Left ventricle myocardium inferior (tissue), 1 donor: ENCODE measurements around the gene ANKRD33B. TPM values are rescaled to one million over a fixed set of nuclear protein-coding genes. Genes with fewer than 3 reads are reported as not detected.

ENCODE experiments used
- DNase-seq: peaks from one replicate; pipeline ENCODE4 v3.0.0-alpha.2; 2020
- H3K27ac ChIP-seq: fragments of 200-600 bp; replicated peaks from 2 replicates; pipeline ENCODE4 v1.8.0; 2021
- H3K27me3 ChIP-seq: fragments of 200-600 bp; 2 replicates; pipeline ENCODE4 v1.8.0; 2021; ENCODE audit warnings: low read depth
- H3K36me3 ChIP-seq: fragments of 200-600 bp; 2 replicates; pipeline ENCODE4 v1.8.0; 2021
- H3K4me1 ChIP-seq: fragments of 200-600 bp; 2 replicates; pipeline ENCODE4 v1.8.0; 2021
- H3K4me3 ChIP-seq: fragments of 200-600 bp; 2 replicates; pipeline ENCODE4 v1.8.0; 2021; ENCODE audit warnings: mild to moderate bottlenecking, moderate library complexity
- H3K9me3 ChIP-seq: fragments of 200-600 bp; replicated peaks from 2 replicates; pipeline ENCODE4 v1.8.0; 2021
- intact Hi-C: fragments of 100-400 bp; cut with micrococcal nuclease; formaldehyde crosslinking; loops from one replicate; pipeline ENCODE4 v1.11.0; 2022
- total RNA-seq: library from RNA; stranded (reverse); fragmentation: NEBNext Ultra II Directional; extraction: Animal tissue kit (Norgen Biotek cat#: 25700); gene quantifications from one replicate; pipeline ENCODE4 v1.2.1, GENCODE V29; 2021
- TF ChIP-seq, protein P1 (sequence below): fragments of 200-600 bp; IDR thresholded peaks from 2 replicates; pipeline ENCODE4 v1.8.0; 2021; ENCODE audit warnings: antibody characterized with exemption, mild to moderate bottlenecking, borderline replicate concordance
- donor health status: DM: no; HTN: yes; CAD: no; lungs with severe emphysema.

ANKRD33B gene
- total RNA-seq, 1 donor from 2014 or later = 15.2 TPM

DNA sequence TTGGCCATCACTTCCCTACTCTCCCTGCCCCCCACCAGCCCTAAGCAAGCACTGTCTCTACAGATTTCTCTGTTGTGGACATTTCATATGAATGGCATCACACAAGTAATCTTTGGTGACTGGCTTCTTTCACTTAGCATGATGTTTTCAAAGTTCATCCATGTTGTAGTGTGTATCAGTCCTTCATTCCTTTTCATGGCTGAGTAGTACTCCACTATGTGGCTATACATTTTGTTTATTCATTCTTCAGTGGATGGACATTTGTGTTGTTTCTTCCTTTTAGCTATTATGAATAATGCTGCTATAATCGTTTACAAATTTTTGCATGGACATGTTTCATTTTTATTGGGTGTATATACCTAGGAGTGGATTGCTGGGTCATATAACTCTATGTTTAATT is 113.1 kb downstream of the ANKRD33B start:
- Histone ChIP-seq H3K27ac (no peak overlapping the region), H3K9me3 (peaks cover 8% of the 10 kb centered on the region), H3K4me3 (no peak overlapping the region), H3K4me1 (peaks cover 5% of the 10 kb centered on the region), H3K36me3 (peaks cover 39% of the 10 kb centered on the region), H3K27me3 (peaks cover 15% of the 10 kb centered on the region)
- TF ChIP-seq, protein P1, sequence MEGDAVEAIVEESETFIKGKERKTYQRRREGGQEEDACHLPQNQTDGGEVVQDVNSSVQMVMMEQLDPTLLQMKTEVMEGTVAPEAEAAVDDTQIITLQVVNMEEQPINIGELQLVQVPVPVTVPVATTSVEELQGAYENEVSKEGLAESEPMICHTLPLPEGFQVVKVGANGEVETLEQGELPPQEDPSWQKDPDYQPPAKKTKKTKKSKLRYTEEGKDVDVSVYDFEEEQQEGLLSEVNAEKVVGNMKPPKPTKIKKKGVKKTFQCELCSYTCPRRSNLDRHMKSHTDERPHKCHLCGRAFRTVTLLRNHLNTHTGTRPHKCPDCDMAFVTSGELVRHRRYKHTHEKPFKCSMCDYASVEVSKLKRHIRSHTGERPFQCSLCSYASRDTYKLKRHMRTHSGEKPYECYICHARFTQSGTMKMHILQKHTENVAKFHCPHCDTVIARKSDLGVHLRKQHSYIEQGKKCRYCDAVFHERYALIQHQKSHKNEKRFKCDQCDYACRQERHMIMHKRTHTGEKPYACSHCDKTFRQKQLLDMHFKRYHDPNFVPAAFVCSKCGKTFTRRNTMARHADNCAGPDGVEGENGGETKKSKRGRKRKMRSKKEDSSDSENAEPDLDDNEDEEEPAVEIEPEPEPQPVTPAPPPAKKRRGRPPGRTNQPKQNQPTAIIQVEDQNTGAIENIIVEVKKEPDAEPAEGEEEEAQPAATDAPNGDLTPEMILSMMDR = no peak
- no peak for DNase-seq
- intact Hi-C loops = no loop called here

DNA sequence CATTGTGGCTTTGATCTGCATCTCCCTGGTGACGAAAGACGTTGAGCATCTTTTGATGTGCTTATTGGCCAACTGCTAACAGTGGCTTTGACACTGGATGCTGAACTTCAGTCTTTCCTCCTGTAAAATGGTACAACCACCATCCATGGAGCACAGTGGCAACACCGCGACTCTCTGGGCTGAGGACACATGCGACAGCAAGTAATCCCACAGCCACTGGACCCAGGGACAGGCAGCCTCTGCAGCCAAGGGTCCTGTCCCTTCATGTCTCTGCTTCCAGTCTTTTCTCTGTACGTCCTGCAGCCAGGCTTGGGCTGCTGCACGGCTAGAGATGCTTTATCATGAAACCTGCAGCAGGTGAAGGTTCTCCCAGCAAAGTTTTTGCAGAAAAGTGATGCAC is 113.7 kb downstream of the ANKRD33B start:
- H3K36me3 ChIP-seq = peaks cover 42% of the 10 kb centered on the region
- intact Hi-C loops = no loop called here

DNA sequence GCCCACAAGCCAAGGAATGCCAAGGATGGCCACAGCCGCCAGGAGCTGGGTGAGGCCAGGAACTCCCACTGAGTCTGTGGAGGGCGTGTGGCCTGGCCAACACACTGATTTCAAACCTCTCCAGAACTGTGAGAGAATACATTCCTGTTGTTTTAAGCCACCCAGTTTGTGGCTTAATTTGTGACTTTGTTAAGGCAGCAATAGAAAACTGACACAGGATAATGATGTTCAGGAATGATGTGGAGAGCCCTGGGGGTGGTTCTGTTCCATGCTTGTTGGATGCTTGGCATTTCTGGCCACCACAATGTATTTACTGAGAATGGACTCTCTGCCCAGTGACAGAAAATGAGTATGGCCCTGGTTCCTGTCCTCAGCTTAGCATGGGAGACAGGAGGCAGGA is 114.4 kb downstream of the ANKRD33B start:
- peaks cover 15% of the 10 kb centered on the region for H3K27me3 ChIP-seq
- no peak for DNase-seq
- TF ChIP-seq, protein P1 = no peak
- intact Hi-C loops = no loop called here
- no peak overlapping the region for H3K27ac ChIP-seq
- H3K4me3 ChIP-seq = no peak overlapping the region
- H3K4me1 ChIP-seq = peaks cover 5% of the 10 kb centered on the region
- H3K9me3 ChIP-seq = peaks cover 8% of the 10 kb centered on the region
- H3K36me3 ChIP-seq = peaks cover 49% of the 10 kb centered on the region

More for the DNA sequence above, 113.7 kb downstream of the ANKRD33B start:
- Histone ChIP-seq H3K27me3 (peaks cover 15% of the 10 kb centered on the region), H3K4me1 (peaks cover 5% of the 10 kb centered on the region), H3K27ac (no peak overlapping the region), H3K9me3 (peaks cover 8% of the 10 kb centered on the region), H3K4me3 (no peak overlapping the region)
- DNase-seq = no peak
- TF ChIP-seq, protein P1 = no peak

DNA sequence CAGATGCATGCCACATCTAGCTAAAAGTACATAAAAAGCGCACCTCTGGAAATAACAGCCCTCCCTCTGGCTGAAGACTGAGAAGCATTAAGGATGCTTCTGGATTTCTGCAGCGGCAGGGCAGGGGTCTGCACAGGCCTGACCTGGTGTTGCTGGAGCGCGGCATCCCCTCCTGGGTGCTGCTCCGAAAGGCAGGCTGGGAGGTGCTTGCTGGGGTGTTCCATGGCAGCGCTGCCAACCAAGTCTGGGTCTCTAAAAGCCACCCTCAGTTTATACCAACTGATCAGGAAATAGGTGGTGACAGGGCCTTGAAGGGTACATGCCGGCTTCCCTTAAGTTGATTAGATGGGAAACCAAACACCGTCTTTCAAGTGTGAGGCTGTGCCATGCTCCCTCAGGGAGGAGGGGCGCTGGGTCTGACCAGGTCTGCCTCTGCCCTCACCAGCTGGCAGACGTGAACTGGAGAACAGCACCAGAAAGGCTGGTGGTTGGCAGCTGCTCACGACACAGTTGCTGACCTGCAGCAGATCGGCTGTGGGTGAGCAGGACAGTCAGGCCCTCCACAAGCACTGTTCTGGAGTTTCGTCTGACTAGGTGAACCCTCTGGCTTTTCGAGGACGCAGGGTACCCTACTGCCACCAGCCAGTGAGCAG is 115.6 kb downstream of the ANKRD33B start:
- intact Hi-C loops = no loop called here
- H3K4me1 ChIP-seq = peaks cover 5% of the 10 kb centered on the region
- peaks cover 8% of the 10 kb centered on the region for H3K9me3 ChIP-seq
- peaks cover 52% of the 10 kb centered on the region for H3K36me3 ChIP-seq
- no peak overlapping the region for H3K4me3 ChIP-seq
- no peak overlapping the region for H3K27ac ChIP-seq
- no peak for DNase-seq
- peaks cover 12% of the 10 kb centered on the region for H3K27me3 ChIP-seq
- TF ChIP-seq, protein P1 = no peak

DNA sequence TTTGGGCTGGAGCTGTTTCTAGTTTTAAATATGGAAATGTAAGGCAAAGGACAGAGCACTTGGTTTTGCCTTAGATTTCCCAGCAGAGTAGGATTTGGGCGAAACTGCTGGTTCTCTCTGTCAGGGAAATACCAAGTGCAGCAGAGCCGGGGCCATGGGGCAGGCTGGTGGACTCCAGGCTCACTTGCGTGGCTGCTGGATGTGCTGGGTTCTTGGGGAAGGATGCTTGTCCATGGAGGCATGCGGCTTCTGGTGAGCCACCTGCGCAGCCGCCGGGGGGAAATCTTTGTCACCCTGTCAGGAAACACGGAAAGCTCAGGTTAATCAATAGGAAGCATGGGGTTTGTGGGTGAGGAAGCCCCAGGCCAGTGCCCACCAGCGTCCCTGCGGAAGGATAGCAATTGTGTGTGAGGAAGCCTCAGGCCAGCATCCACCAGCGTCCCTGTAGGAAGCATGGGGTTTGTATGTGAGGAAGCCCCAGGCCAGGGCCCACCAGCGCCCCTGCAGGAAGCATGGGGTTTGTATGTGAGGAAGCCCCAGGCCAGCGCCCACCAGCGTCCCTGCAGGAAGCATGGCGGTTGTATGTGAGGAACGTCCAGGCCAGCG is 117.1 kb downstream of the ANKRD33B start:
- Histone ChIP-seq H3K4me3 (no peak overlapping the region), H3K4me1 (peaks cover 5% of the 10 kb centered on the region), H3K27ac (no peak overlapping the region), H3K36me3 (peaks cover 52% of the 10 kb centered on the region), H3K9me3 (peaks cover 8% of the 10 kb centered on the region), H3K27me3 (no peaks in the 10 kb centered on the region)
- intact Hi-C loops = no loop called here
- DNase-seq = no peak
- TF ChIP-seq, protein P1 = no peak
